Hepatocyte (in vitro differentiated cells): Measurements from ENCODE around the gene NOP10. TPM values are rescaled to one million over a fixed set of nuclear protein-coding genes. Genes with fewer than 3 reads are reported as not detected.

Source experiments
- DNase-seq: peaks from one replicate; pipeline ENCODE4 v3.0.0-alpha.2; 2016; ENCODE audit warnings: low spot score
- H2AFZ ChIP-seq: fragments of 200-600 bp; sonication (generic); 2 replicates; pipeline ENCODE4 v1.6.0; 2016; ENCODE audit warnings: antibody characterized with exemption, mild to moderate bottlenecking
- H3K27ac ChIP-seq: fragments of 200-600 bp; sonication (generic); 2 replicates; pipeline ENCODE4 v1.5.1; 2016; ENCODE audit warnings: mild to moderate bottlenecking
- H3K27me3 ChIP-seq: fragments of 200-600 bp; sonication (generic); 2 replicates; pipeline ENCODE4 v1.6.1; 2016
- H3K36me3 ChIP-seq: fragments of 200-600 bp; sonication (generic); replicated peaks from 2 replicates; pipeline ENCODE4 v1.5.1; 2016; ENCODE audit warnings: low read depth; ENCODE audit not compliant: insufficient read depth
- H3K4me1 ChIP-seq: fragments of 200-600 bp; sonication (generic); 2 replicates; pipeline ENCODE4 v1.5.1; 2016; ENCODE audit warnings: mild to moderate bottlenecking, moderate library complexity; ENCODE audit not compliant: insufficient read depth
- H3K4me2 ChIP-seq: fragments of 200-600 bp; sonication (generic); 2 replicates; pipeline ENCODE4 v1.6.0; 2016
- H3K4me3 ChIP-seq: fragments of 200-600 bp; sonication (generic); 2 replicates; pipeline ENCODE4 v1.5.1; 2016; ENCODE audit warnings: mild to moderate bottlenecking
- H3K79me2 ChIP-seq: fragments of 200-600 bp; sonication (generic); 2 replicates; pipeline ENCODE4 v1.6.0; 2017; ENCODE audit warnings: mild to moderate bottlenecking
- H3K9me2 ChIP-seq: fragments of 200-600 bp; sonication (generic); replicated peaks from 2 replicates; pipeline ENCODE4 v1.6.0; 2017; ENCODE audit warnings: mild to moderate bottlenecking; ENCODE audit not compliant: insufficient read depth
- H3K9me3 ChIP-seq: fragments of 200-600 bp; sonication (generic); 2 replicates; pipeline ENCODE4 v1.5.1; 2016; ENCODE audit warnings: low read depth, mild to moderate bottlenecking
- H4K20me1 ChIP-seq: fragments of 200-600 bp; sonication (generic); 2 replicates; pipeline ENCODE4 v1.6.0; 2016; ENCODE audit warnings: mild to moderate bottlenecking; ENCODE audit not compliant: insufficient read depth, poor library complexity, severe bottlenecking
- CTCF ChIP-seq: fragments of 200-600 bp; sonication (generic); IDR thresholded peaks from 2 replicates; pipeline ENCODE4 v1.5.1; 2016; ENCODE audit warnings: antibody characterized with exemption, mild to moderate bottlenecking; ENCODE audit not compliant: poor library complexity
- EZH2 ChIP-seq: fragments of 200-600 bp; sonication (generic); IDR thresholded peaks from 2 replicates; pipeline ENCODE4 v1.6.1; 2016; ENCODE audit warnings: antibody characterized with exemption, mild to moderate bottlenecking, borderline replicate concordance
- EZH2phosphoT487 ChIP-seq: fragments of 200-600 bp; sonication (generic); IDR thresholded peaks from one replicate; pipeline ENCODE4 v1.6.1; 2018; ENCODE audit warnings: antibody characterized with exemption, mild to moderate bottlenecking, low read depth, moderate library complexity; ENCODE audit not compliant: unreplicated experiment, severe bottlenecking
- WGBS: methylation state at CpG from one replicate; pipeline ENCODE4 v1.1.6; 2016; ENCODE audit warnings: low lambda C conversion rate; ENCODE audit errors: missing lambda C conversion rate; 5-methylcytosine and 5-hydroxymethylcytosine counted together
- microRNA counts: library from miRNA; unstranded; fragments of <30 nt; microRNA quantifications from one replicate; lab custom pipeline; 2017
- microRNA-seq: library from miRNA; unstranded; fragments of <30 nt; microRNA quantifications from one replicate; pipeline ENCODE4, GENCODE V29; 2017
- polyA plus RNA-seq: library from polyadenylated mRNA; unstranded; fragments of >200 nt; fragmentation: Nextera tagmentation; extraction: Ambion mirVana; gene quantifications from 2 replicates; pipeline ENCODE4 v1.2.1, GENCODE V29; 2016
- small RNA-seq: library from RNA; depleted of rRNA; stranded (forward); fragments of <200 nt; gene quantifications from one replicate; pipeline ENCODE3, GENCODE V24; 2014
- total RNA-seq: library from RNA; depleted of rRNA; stranded (reverse); fragments of >200 nt; gene quantifications from 2 replicates; pipeline ENCODE4 v1.2.3, GENCODE V29; 2014

Gene NOP10
- total and polyA plus RNA-seq, 2 experiments from 2014 or later: 284 to 378 TPM

DNA sequence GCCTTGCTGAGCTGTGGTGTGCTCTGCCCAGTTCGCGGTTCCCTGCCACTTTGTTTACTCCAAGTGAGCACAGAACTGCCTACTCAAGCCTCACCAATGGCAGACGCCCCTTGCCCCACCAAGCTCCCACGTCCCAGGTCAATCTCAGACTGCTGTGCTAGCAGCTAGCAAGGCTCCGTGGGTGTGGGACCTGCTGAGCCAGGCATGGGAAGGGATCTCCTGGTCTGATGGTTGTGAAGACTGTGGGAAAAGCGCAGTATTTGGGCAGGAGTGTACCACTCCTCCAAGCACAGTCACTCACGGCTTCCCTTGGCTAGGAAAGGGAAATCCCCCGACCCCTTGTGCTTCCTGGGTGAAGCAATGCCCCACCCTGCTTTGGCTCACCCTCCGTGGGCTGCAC is 50.3 kb downstream of the NOP10 start:
- 95% methylated on average over 9 of the region's 9 CpGs for WGBS
- DNase-seq: no peak
- H3K36me3 ChIP-seq: no peaks in the 10 kb centered on the region
- H2AFZ ChIP-seq: no peak overlapping the region
- no peaks in the 10 kb centered on the region for H3K27me3 ChIP-seq
- TF ChIP-seq EZH2phosphoT487 (no peak), EZH2 (no peak), CTCF (no peak)
- no peaks in the 10 kb centered on the region for H3K79me2 ChIP-seq
- H4K20me1 ChIP-seq: no peaks in the 10 kb centered on the region
- no peaks in the 10 kb centered on the region for H3K9me3 ChIP-seq
- no peak overlapping the region for H3K4me3 ChIP-seq
- H3K4me1 ChIP-seq: no peaks in the 10 kb centered on the region
- no peak overlapping the region for H3K4me2 ChIP-seq
- no peaks in the 10 kb centered on the region for H3K9me2 ChIP-seq
- no peak overlapping the region for H3K27ac ChIP-seq

MicroRNAs encoded within 50 kb of the gene (microRNA counts, 767-probe panel; counts per million panel counts)
- not detected for microRNA hsa-miR-1233 (lab: Ali Mortazavi, UCI)

Small RNA genes lying within 50 kb of the gene (microRNA-seq; reads per million reads assigned to microRNA genes)
- not detected for gene MIR1233-1

Small RNA genes lying within 50 kb of the gene (small RNA-seq; reads per million reads assigned to genes)
- not detected for gene MIR1233-1
- gene RF00019: not detected

Other genes with a start within 250 kb of the NOP10 start
- gene EMC7, start 241.3 kb downstream of the NOP10 start, total RNA-seq: 56.4 and 63.2 TPM in 2 replicates
- 191 and 207 TPM in 2 replicates for gene EMC7, start 241.3 kb downstream of the NOP10 start, polyA plus RNA-seq
- 1.9 and 2.0 TPM in 2 replicates for gene PGBD4, start 241.1 kb downstream of the NOP10 start, total RNA-seq
- gene PGBD4, start 241.1 kb downstream of the NOP10 start, polyA plus RNA-seq: 0.54 and 0.56 TPM in 2 replicates
- 127 and 166 TPM in 2 replicates for gene KATNBL1, start 133.0 kb downstream of the NOP10 start, total RNA-seq
- gene KATNBL1, start 133.0 kb downstream of the NOP10 start, polyA plus RNA-seq: 55.4 and 72.0 TPM in 2 replicates
- gene EMC4, start 118.1 kb downstream of the NOP10 start, total RNA-seq: 149 and 206 TPM in 2 replicates
- 165 and 173 TPM in 2 replicates for gene EMC4, start 118.1 kb downstream of the NOP10 start, polyA plus RNA-seq
- 12.2 and 13.1 TPM in 2 replicates for gene SLC12A6, start 5.4 kb downstream of the NOP10 start, total RNA-seq
- 5.9 and 7.4 TPM in 2 replicates for gene SLC12A6, start 5.4 kb downstream of the NOP10 start, polyA plus RNA-seq
- not detected in 2 replicates for gene NUTM1, start 179 bp upstream of the NOP10 start, total RNA-seq
- gene NUTM1, start 179 bp upstream of the NOP10 start, polyA plus RNA-seq: not detected in 2 replicates
- 9.1 and 13.5 TPM in 2 replicates for gene LPCAT4, start 24.1 kb upstream of the NOP10 start, total RNA-seq
- 22.1 and 35.7 TPM in 2 replicates for gene LPCAT4, start 24.1 kb upstream of the NOP10 start, polyA plus RNA-seq
- gene GOLGA8A, start 94.7 kb upstream of the NOP10 start, total RNA-seq: 17.7 and 27.2 TPM in 2 replicates
- gene GOLGA8A, start 94.7 kb upstream of the NOP10 start, polyA plus RNA-seq: 51.2 and 73.0 TPM in 2 replicates
- gene GOLGA8B, start 240.5 kb upstream of the NOP10 start, total RNA-seq: 30.4 and 38.7 TPM in 2 replicates
- gene GOLGA8B, start 240.5 kb upstream of the NOP10 start, polyA plus RNA-seq: 45.8 and 71.6 TPM in 2 replicates